Mesothelial cell of epicardium (in vitro differentiated cells): Measurements from ENCODE around the gene CLMP. TPM values are rescaled to one million over a fixed set of nuclear protein-coding genes. Genes with fewer than 3 reads are reported as not detected.
A peak's percentile ranks its signal among the peaks of the same experiment; 100 is the strongest.

Experiments
- DNase-seq, 2 experiments: peaks; one replicate each; pipeline ENCODE4 v3.0.0; 2021; ENCODE audit warnings: low spot score in 2 of 2; ENCODE audit not compliant: unreplicated experiment in 2 of 2
- H3K27ac Mint-ChIP-seq: 2 replicates; pipeline ENCODE4 v1.8.0; 2021; ENCODE audit warnings: mixed read lengths
- H3K27me3 Mint-ChIP-seq: 2 replicates; pipeline ENCODE4 v1.8.0; 2021; ENCODE audit warnings: low read depth, mixed read lengths
- H3K36me3 Mint-ChIP-seq: 2 replicates; pipeline ENCODE4 v1.8.0; 2021; ENCODE audit warnings: mixed read lengths
- H3K4me1 Mint-ChIP-seq: 2 replicates; pipeline ENCODE4 v1.8.0; 2021; ENCODE audit warnings: mixed read lengths
- H3K4me3 Mint-ChIP-seq: 2 replicates; pipeline ENCODE4 v1.8.0; 2021; ENCODE audit warnings: mild to moderate bottlenecking, moderate library complexity, mixed read lengths
- H3K9me3 Mint-ChIP-seq: 2 replicates; pipeline ENCODE4 v1.8.0; 2021; ENCODE audit warnings: mixed read lengths
- total RNA-seq: library from RNA; stranded (reverse); gene quantifications from 3 replicates; pipeline ENCODE4 v1.2.1, GENCODE V29; 2021
- TF ChIP-seq, protein P1 (sequence below): fragments of 200-600 bp; sonication (generic); IDR thresholded peaks from one replicate; pipeline ENCODE4 v1.5.0; 2021; ENCODE audit warnings: antibody characterized with exemption; ENCODE audit not compliant: unreplicated experiment

Gene CLMP
- total RNA-seq, 1 donor from 2014 or later, result 18.0 TPM

DNA sequence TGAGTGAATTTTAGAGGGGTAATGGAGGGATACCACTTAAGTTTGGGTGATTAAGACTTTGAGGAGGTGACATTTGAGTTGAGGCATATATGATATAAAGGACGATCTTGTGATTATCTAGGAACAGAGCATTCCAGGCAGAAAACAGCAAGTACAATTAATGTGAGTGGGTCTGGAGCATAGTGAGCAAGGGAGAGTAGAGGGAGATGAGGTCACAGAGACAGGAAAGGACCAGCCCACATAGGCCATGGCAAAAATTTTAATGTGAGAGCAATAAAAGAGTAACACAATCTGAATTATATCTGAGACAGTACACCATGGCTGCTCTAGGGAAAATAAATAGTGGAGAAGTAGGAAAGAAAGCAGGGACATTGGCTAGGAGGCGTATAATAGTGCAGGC lies 118.6 kb downstream of the CLMP start:
- Mint-ChIP-seq H3K4me1 (peaks cover 25% of the 10 kb centered on the region), H3K36me3 (peaks cover 4% of the 10 kb centered on the region), H3K27ac (no peak overlapping the region), H3K9me3 (no peaks in the 10 kb centered on the region), H3K27me3 (no peaks in the 10 kb centered on the region), H3K4me3 (no peak overlapping the region)
- DNase-seq, result no peak
- TF ChIP-seq, protein P1, sequence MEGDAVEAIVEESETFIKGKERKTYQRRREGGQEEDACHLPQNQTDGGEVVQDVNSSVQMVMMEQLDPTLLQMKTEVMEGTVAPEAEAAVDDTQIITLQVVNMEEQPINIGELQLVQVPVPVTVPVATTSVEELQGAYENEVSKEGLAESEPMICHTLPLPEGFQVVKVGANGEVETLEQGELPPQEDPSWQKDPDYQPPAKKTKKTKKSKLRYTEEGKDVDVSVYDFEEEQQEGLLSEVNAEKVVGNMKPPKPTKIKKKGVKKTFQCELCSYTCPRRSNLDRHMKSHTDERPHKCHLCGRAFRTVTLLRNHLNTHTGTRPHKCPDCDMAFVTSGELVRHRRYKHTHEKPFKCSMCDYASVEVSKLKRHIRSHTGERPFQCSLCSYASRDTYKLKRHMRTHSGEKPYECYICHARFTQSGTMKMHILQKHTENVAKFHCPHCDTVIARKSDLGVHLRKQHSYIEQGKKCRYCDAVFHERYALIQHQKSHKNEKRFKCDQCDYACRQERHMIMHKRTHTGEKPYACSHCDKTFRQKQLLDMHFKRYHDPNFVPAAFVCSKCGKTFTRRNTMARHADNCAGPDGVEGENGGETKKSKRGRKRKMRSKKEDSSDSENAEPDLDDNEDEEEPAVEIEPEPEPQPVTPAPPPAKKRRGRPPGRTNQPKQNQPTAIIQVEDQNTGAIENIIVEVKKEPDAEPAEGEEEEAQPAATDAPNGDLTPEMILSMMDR, result no peak

DNA sequence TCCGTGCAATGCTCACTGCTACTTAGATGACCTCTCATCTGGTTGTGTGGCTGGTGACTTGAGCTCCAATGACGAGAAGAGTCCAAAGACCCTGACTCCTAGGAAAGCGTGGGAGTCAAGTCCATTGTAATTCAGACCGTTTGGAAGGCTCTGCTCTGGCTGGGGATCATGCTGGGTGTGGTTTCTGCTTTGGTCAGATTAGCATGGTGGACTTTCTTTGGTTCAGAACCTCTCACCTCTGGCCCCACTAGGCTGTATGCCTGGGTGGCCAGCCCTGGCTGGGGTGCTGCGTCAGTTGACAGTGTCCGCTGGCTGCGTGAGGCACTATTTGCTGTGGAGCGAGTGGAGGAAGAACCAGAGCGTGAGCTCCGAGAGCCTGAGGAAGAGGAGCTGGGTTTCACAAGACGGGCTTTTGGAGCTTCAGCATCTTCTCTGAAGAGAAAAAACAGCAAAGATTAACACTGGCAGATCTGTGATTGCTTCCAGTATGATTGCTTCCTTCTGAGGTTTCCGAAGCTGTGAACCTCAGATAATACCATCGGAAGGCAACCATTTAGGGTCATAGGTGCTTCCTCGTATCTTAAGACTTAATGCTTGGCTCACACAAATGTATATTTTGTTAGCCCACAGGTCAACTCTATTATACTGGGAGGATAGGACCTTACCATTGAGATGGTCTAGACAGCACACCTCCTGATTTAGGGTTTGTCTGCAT lies 121.5 kb downstream of the CLMP start:
- Mint-ChIP-seq H3K4me3 (no peak overlapping the region), H3K9me3 (no peaks in the 10 kb centered on the region), H3K4me1 (peaks cover 45% of the 10 kb centered on the region), H3K27ac (peak overlapping the region; percentile 80), H3K36me3 (peaks cover 7% of the 10 kb centered on the region), H3K27me3 (no peaks in the 10 kb centered on the region)
- DNase-seq, result no peak
- TF ChIP-seq, protein P1, result no peak

DNA sequence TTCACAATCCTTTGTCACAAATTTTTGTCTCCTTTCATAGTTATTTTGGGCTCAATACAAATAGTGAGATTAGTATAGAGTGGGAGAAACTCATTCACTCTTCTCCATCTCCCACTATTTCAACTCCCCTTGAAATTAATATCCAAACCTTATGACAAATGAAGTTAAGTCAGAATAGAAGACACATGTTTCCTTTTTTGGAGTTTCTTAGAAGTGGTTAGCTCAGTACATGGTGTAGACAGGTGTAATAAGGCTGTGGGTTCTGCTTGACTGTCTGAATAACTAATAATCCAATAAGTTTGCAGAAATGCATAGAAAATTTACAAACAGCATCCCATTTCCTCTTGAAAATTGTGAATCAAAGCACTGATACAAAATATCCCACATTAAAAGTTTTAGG lies 122.3 kb downstream of the CLMP start:
- H3K27me3 Mint-ChIP-seq, result no peaks in the 10 kb centered on the region
- H3K36me3 Mint-ChIP-seq, result peaks cover 8% of the 10 kb centered on the region
- no peak for DNase-seq

DNA sequence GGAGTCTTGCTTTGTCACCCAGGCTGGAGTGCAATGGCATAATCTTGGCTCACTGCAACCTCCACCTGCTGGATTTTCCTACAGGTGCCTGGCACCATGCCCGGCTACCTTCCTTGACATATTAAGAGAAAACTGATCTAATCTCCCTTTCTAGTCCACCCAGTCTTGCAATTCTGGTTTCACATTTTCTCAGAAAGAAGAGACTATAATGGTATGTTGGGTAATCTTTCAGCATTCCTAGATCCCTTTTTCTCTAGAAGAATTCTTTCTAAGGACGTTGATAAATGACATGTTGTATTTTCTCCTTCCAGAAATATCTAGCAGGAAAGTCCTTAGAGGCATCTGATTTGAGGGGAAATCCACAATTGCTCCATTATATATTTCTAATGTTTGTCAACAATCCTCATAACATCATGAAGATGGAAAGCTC lies 122.7 kb downstream of the CLMP start:
- TF ChIP-seq, protein P1, result no peak
- Mint-ChIP-seq H3K9me3 (no peaks in the 10 kb centered on the region), H3K36me3 (peaks cover 8% of the 10 kb centered on the region), H3K4me3 (no peak overlapping the region), H3K27ac (peak overlapping the region; percentile 91), H3K4me1 (peaks cover 45% of the 10 kb centered on the region), H3K27me3 (no peaks in the 10 kb centered on the region)
- DNase-seq, result peak in 1 of 2 experiments; percentile 56

More for the DNA sequence above, 122.3 kb downstream of the CLMP start:
- Mint-ChIP-seq H3K4me1 (peaks cover 45% of the 10 kb centered on the region), H3K9me3 (no peaks in the 10 kb centered on the region), H3K4me3 (no peak overlapping the region), H3K27ac (peak overlapping the region; percentile 91)
- TF ChIP-seq, protein P1, result no peak

DNA sequence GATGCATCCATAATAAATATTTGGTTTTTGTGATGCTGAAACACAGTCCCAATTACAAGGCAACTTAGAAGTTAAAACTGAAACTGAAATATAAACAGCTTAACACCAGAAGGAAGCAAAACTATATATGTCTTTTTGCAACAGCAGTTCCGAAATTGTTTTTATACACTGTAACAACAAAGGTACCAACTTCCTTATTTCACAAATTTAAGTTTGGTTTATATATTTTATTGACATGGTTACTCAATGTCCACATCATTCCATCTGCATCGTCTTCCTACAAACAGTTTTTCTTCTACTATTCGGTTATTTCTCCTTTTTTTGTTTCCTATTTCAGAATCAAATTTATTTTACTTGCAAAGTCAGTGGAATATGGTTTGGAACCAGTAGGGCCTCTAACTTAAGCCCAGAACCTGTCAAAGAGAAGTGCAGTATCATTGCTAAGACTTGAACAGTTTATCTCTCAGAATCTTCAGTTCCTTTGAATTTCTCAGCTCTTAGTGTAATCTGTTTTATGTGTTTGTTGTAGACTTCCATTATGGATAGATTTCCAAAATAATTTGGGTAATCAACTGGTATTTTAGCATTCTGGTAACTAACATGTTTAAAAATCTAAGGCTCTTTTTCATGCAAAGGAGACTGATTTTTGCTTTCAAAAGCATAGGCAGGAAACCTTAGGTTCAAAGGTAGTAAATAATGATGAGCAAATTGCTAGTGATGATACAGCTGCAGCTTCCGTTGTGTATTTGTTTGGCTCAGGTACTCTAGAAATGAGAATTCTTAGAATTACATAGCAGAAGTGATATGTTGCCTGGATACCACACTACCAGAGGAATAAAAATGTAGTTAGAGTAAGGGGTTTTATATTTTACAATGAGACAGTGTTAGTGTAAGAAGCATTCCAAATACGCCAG lies 124.9 kb downstream of the CLMP start:
- H3K27me3 Mint-ChIP-seq, result no peaks in the 10 kb centered on the region
- no peak overlapping the region for H3K4me3 Mint-ChIP-seq
- H3K27ac Mint-ChIP-seq, result peak overlapping the region; percentile 55
- H3K9me3 Mint-ChIP-seq, result no peaks in the 10 kb centered on the region
- peaks cover 50% of the 10 kb centered on the region for H3K4me1 Mint-ChIP-seq
- peaks cover 6% of the 10 kb centered on the region for H3K36me3 Mint-ChIP-seq
- TF ChIP-seq, protein P1, result no peak
- DNase-seq, result no peak
